ENCODE results near the gene ARHGAP28.

The ARHGAP28 gene

DNA sequence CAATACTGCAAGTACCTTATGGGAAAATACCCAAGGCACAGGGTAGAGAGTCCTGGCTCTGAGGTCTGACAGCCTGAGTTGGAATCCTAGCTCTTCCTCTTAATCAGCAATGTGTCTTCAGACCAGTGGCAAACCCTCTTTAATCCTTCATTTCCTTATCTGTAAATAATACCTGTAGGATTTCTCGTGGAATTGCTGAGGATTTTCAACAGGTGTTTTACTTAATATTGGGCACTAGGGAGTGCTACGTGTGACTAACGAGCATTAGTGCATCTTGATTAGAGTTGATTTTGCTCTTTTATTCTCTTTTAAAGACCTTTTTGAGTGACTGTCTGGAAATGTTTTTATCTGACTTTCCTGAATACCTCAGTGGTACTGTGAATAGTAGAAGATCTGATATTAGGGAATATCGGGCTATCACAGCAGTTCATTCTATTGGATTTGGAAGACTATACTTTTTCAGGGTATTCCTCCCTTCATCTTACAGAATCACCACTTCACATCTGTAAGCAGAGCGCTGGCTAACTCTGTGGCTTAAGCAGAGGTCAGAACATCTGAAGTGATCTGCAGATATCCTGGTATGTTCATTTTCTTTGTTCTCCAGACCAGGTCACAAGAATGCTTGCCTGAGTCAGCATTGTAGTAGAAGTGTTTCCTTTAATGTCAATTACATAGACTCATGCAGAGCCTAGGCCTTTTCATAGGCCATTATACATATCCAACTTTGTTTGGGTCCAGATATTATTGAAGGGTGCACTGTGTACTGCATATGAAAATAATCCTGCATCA is 49.1 kb downstream of the ARHGAP28 start:
- DNase-seq (ENCODE audit: low read depth) = no peak
- TF ChIP-seq, protein P1, sequence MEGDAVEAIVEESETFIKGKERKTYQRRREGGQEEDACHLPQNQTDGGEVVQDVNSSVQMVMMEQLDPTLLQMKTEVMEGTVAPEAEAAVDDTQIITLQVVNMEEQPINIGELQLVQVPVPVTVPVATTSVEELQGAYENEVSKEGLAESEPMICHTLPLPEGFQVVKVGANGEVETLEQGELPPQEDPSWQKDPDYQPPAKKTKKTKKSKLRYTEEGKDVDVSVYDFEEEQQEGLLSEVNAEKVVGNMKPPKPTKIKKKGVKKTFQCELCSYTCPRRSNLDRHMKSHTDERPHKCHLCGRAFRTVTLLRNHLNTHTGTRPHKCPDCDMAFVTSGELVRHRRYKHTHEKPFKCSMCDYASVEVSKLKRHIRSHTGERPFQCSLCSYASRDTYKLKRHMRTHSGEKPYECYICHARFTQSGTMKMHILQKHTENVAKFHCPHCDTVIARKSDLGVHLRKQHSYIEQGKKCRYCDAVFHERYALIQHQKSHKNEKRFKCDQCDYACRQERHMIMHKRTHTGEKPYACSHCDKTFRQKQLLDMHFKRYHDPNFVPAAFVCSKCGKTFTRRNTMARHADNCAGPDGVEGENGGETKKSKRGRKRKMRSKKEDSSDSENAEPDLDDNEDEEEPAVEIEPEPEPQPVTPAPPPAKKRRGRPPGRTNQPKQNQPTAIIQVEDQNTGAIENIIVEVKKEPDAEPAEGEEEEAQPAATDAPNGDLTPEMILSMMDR (IDR thresholded peaks at IDR 0.05; ENCODE audit: low read depth, low read length, missing control alignments) = no peak
- H3K4me3 ChIP-seq (ENCODE audit: low read depth, low read length) = no peak overlapping the region

DNA sequence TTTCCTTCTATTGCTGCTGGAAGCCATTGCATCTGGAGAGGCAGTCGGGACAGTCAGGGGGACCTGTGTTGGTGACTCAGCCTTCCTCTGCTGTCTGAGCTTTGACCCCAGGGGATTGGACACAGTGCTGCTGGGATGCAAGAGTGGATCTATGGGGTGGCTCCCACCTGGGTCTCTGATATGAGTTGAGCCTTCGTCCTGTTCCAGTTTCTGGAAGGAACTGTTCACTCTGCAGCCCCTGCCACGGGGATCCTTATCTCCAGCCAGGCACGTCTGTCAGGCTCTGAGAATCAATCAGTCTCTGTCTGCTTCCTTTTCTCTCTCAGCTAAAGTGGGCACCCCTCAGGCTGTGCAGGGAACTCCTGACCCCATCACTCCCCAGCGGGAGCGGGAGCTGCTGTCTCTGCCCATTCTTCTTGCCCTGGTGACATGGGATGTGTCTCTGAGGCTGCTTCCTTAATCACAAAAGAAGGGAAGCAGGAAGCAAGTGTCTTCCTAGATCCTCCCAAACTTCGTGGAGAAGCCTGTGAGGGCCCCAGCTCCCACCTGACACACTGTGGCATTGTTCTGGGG is 51.7 kb downstream of the ARHGAP28 start:
- TF ChIP-seq, protein P1 (IDR thresholded peaks at IDR 0.05; ENCODE audit: low read depth, low read length, missing control alignments) = no peak
- no peak overlapping the region for H3K4me3 ChIP-seq (ENCODE audit: low read depth, low read length)
- no peak for DNase-seq (ENCODE audit: low read depth)

DNA sequence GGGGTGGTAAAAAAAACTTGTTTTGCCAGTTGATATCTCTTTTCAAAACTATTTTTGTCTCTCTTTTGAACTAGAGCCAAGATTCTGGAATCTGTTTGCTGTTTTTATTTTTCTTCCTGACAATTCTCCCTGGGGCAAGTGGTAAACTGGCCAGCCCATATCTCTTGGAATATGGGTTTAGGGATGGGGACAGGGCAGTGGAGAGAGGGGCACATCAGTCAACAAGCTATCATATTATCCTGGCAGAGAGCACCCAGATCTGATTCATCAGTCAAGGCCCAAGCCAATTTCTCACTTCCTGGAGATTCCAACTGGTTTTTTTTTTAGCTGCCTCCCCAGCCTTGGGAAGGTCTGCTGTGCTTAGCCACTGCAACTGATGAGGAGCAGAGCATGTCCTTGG is 52.3 kb downstream of the ARHGAP28 start:
- no peak for DNase-seq (ENCODE audit: low read depth)
- TF ChIP-seq, protein P1 (IDR thresholded peaks at IDR 0.05; ENCODE audit: low read depth, low read length, missing control alignments) = no peak
- no peak overlapping the region for H3K4me3 ChIP-seq (ENCODE audit: low read depth, low read length)

DNA sequence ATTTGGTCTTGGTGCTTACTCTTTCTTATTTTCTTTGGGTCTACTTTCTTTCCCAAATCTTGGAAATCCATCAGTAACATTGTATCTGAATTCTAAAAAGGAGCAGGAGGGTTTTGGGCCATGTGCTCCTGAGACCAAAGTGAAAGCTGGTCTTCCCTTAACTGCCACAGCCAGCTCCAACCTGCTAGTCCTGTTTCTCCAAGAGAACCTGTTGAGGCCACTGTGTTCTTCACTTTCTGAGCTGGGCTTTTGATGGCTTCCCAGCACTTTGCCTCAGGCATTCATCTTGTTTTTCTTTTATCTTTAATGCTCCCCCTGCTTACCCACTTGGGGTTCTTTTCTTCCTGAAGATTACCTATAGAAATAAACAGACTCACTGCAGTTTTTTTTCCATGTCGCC is 53.3 kb downstream of the ARHGAP28 start:
- TF ChIP-seq, protein P1 (IDR thresholded peaks at IDR 0.05; ENCODE audit: low read depth, low read length, missing control alignments) = no peak
- no peak for DNase-seq (ENCODE audit: low read depth)
- H3K4me3 ChIP-seq (ENCODE audit: low read depth, low read length) = no peak overlapping the region

DNA sequence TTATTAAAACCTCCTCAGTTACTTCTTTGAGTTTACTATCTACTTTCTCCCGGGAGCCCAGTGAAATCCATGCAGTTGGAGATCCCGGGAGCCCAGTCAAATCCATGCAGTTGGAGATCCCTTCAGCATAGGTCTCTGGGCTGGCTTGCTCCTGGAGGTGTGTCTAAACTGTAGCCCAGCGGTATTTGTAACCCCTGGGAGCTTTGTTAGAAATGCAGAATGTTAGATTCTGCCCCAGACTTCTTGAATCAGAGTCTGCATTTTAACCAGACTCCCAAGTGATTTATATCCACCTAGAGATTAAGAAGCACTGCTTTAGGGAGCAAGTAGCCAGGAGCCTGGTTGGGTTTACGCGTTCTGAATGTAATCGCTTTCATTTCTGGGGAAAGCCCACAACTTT is 54.5 kb downstream of the ARHGAP28 start:
- DNase-seq (ENCODE audit: low read depth) = no peak
- no peak overlapping the region for H3K4me3 ChIP-seq (ENCODE audit: low read depth, low read length)
- TF ChIP-seq, protein P1 (IDR thresholded peaks at IDR 0.05; ENCODE audit: low read depth, low read length, missing control alignments) = no peak

DNA sequence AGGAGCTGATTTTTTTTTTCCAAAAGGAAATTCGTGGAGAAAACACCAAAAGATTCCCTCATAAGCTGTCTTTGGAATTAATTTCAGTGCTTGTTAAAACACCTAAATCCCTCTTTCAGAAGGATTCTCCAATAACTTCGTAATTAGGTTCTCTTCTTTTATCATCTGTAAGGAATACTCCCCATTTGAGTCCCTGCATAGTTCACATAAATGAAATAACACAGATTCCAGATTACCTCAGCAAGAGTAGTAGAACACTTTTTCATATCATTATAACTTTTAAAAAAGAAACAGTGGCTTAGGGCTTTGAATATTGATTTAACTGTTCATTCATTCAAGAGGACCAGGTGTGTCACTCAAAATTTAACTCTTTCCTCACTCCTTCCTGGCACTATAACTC is 55.5 kb downstream of the ARHGAP28 start:
- TF ChIP-seq, protein P1 (IDR thresholded peaks at IDR 0.05; ENCODE audit: low read depth, low read length, missing control alignments) = no peak
- no peak overlapping the region for H3K4me3 ChIP-seq (ENCODE audit: low read depth, low read length)
- no peak for DNase-seq (ENCODE audit: low read depth)

DNA sequence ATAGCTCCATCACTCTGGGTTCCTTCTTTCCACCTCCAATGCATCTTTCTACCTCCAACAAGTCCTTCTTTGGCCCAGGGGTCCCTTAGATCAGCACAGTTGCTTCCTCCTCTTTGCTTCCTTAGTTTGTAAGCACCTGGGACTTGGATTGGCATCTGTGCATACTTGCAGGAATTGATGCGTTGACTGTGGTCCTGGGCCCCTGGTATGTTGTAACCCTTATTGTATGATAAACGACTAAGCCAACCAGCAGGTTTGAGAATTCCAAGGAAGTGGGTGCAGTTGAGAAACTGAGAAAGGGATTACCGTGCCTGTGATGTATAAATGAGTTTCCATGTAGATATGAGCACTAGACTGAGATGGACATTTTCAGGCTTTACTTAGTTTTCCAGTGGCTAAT is 55.9 kb downstream of the ARHGAP28 start:
- TF ChIP-seq, protein P1 (IDR thresholded peaks at IDR 0.05; ENCODE audit: low read depth, low read length, missing control alignments) = no peak
- H3K4me3 ChIP-seq (ENCODE audit: low read depth, low read length) = no peak overlapping the region
- DNase-seq (ENCODE audit: low read depth) = no peak
